Lower leg skin (tissue), 4 donors: ENCODE data around the gene ONECUT2. TPM values are rescaled to one million over a fixed set of nuclear protein-coding genes. Genes with fewer than 3 reads are reported as not detected.

Experiments used
- DNase-seq, 2 donors: peaks; one replicate each; pipeline ENCODE4 v3.0.0-alpha.2; 2019; ENCODE audit warnings: low spot score in 2 of 2
- H3K4me3 ChIP-seq: fragments of 200-600 bp; sonication (generic); 2 replicates; pipeline ENCODE4 v1.5.1; 2017; ENCODE audit warnings: mild to moderate bottlenecking, low read depth; ENCODE audit not compliant: poor library complexity, severe bottlenecking
- CTCF ChIP-seq, 3 donors: fragments of 450-650 bp; IDR thresholded peaks; one replicate each; pipeline ENCODE4 v1.5.1; 2016; ENCODE audit warnings: antibody characterized with exemption in 3 of 3, mild to moderate bottlenecking in 3 of 3, moderate library complexity in 2 of 3
- POLR2A ChIP-seq, 2 donors: fragments of 450-650 bp; IDR thresholded peaks; one replicate each; pipeline ENCODE4 v1.6.1; 2016 to 2017; ENCODE audit warnings: antibody characterized with exemption in 2 of 2, mild to moderate bottlenecking in 1 of 2, moderate library complexity in 1 of 2
- WGBS, 2 donors: methylation state at CpG; one replicate each; pipeline ENCODE4 v1.1.5; 2018; 5-methylcytosine and 5-hydroxymethylcytosine counted together
- intact Hi-C: fragments of 100-400 bp; cut with DNase I; formaldehyde crosslinking; loops from one replicate; pipeline ENCODE4 v1.15.0; 2023; ENCODE audit warnings: low total_unique reads
- total RNA-seq, 4 donors: library from RNA; depleted of rRNA; stranded (reverse); fragments of >200 nt; gene quantifications; one replicate each; pipeline ENCODE4 v1.1.0, GENCODE V29; 2016

Gene ONECUT2
- total RNA-seq, 4 donors from 2014 or later = 0.02 to 0.08 (median 0.06) TPM; not detected in 1

- H3K4me3 ChIP-seq = no peak overlapping the region
- WGBS, 2 donors = 7 to 9% methylated on average over 31 of the region's 31 CpGs
- no peak for DNase-seq
- TF ChIP-seq POLR2A (IDR thresholded peaks at IDR 0.05) (no peak), CTCF (IDR thresholded peaks at IDR 0.05) (no peak)
- intact Hi-C loops = no loop called here
These were observed 3.8 kb downstream of the ONECUT2 start for GRCh38 chr18:57438743-57439608.

GRCh38 chr18:57439609-57439968, 4.4 kb downstream of the ONECUT2 start:
- 6 to 7% methylated on average over 26 of the region's 26 CpGs for WGBS, 2 donors
- TF ChIP-seq POLR2A (IDR thresholded peaks at IDR 0.05) (no peak), CTCF (IDR thresholded peaks at IDR 0.05) (no peak)
- intact Hi-C loops = no loop called here
- H3K4me3 ChIP-seq = no peak overlapping the region
- no peak for DNase-seq

GRCh38 chr18:57439985-57440330, 4.8 kb downstream of the ONECUT2 start:
- no peak overlapping the region for H3K4me3 ChIP-seq
- intact Hi-C loops = no loop called here
- no peak for DNase-seq
- TF ChIP-seq POLR2A (IDR thresholded peaks at IDR 0.05) (no peak), CTCF (IDR thresholded peaks at IDR 0.05) (no peak)
- WGBS, 2 donors = 6 to 14% methylated on average over 17 of the region's 17 CpGs

- 3% methylated on average over 38 to 49 of the region's 60 CpGs for WGBS, 2 donors
- intact Hi-C loops = no loop called here
- TF ChIP-seq POLR2A (IDR thresholded peaks at IDR 0.05) (no peak), CTCF (IDR thresholded peaks at IDR 0.05) (no peak)
- no peak for DNase-seq
- no peak overlapping the region for H3K4me3 ChIP-seq
These were observed 5.3 kb downstream of the ONECUT2 start for GRCh38 chr18:57440331-57441070.

- H3K4me3 ChIP-seq = no peak overlapping the region
- TF ChIP-seq CTCF (IDR thresholded peaks at IDR 0.05) = no peak
- TF ChIP-seq POLR2A (IDR thresholded peaks at IDR 0.05) = no peak
- DNase-seq = no peak
- 5% methylated on average over 54 of the region's 54 CpGs for WGBS, 2 donors
- intact Hi-C loops = no loop called here
These were observed 6.1 kb downstream of the ONECUT2 start for GRCh38 chr18:57441071-57441794.
